Endothelial cell of umbilical vein (primary cell): Measurements from ENCODE around the gene ACBD7.

Experiments
- EZH2 ChIP-seq: IDR thresholded peaks from 2 replicates; pipeline ENCODE4 v1.6.1; 2012; ENCODE audit warnings: borderline replicate concordance, low read depth, mild to moderate bottlenecking, moderate library complexity, low read length, inconsistent platforms; ENCODE audit not compliant: severe bottlenecking
- JUN ChIP-seq: IDR thresholded peaks from 2 replicates; pipeline ENCODE4 v1.6.1; 2011; ENCODE audit warnings: borderline replicate concordance, low read depth; ENCODE audit not compliant: insufficient read length, insufficient read depth
- POLR2A ChIP-seq: IDR thresholded peaks from 2 replicates; pipeline ENCODE4 v1.6.1; 2012; ENCODE audit warnings: low read depth, mild to moderate bottlenecking, control low read depth, low read length
- POLR2AphosphoS5 ChIP-seq: IDR thresholded peaks from 2 replicates; pipeline ENCODE4 v1.6.1; 2012; ENCODE audit warnings: low read depth, mild to moderate bottlenecking, control low read depth, low read length, moderate library complexity; ENCODE audit not compliant: insufficient read depth
- TF ChIP-seq, protein P1 (sequence below), 2 donors: IDR thresholded peaks; 1 replicate in 1 of 2; 2 replicates in 1 of 2; pipeline ENCODE4 v1.5.1; 2011; ENCODE audit warnings: low read length in 2 of 2, mild to moderate bottlenecking in 2 of 2, moderate library complexity in 2 of 2, control low read depth in 1 of 2, inconsistent platforms in 1 of 2, low read depth in 1 of 2; ENCODE audit not compliant: insufficient read depth in 1 of 2; ENCODE audit errors: extremely low read depth in 1 of 2
- TF ChIP-seq, protein P2 (sequence below): IDR thresholded peaks from 2 replicates; pipeline ENCODE4 v1.6.1; 2011; ENCODE audit not compliant: insufficient read depth, insufficient read length

DNA sequence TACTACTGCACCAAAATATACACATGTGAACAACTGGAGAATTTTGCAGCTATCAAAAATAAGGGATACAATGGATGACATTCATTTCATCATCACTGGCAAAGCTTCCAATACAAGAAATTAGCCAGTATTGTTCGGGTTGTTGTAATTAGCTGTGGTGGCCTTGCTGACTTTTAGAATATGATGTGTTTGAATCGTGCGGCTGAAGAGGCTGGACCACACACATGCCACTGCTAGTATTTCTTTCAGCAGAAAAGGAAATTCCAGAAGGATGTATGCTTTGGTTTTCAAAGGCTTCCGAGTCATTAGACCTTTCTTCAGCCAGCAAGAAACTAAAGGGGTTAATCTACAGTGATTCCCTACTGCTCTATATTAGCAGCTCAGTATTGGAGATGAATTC lies 25.2 kb upstream of the ACBD7 start:
- TF ChIP-seq JUN (no peak), POLR2AphosphoS5 (no peak), EZH2 (no peak), POLR2A (no peak)
- TF ChIP-seq, protein P1, sequence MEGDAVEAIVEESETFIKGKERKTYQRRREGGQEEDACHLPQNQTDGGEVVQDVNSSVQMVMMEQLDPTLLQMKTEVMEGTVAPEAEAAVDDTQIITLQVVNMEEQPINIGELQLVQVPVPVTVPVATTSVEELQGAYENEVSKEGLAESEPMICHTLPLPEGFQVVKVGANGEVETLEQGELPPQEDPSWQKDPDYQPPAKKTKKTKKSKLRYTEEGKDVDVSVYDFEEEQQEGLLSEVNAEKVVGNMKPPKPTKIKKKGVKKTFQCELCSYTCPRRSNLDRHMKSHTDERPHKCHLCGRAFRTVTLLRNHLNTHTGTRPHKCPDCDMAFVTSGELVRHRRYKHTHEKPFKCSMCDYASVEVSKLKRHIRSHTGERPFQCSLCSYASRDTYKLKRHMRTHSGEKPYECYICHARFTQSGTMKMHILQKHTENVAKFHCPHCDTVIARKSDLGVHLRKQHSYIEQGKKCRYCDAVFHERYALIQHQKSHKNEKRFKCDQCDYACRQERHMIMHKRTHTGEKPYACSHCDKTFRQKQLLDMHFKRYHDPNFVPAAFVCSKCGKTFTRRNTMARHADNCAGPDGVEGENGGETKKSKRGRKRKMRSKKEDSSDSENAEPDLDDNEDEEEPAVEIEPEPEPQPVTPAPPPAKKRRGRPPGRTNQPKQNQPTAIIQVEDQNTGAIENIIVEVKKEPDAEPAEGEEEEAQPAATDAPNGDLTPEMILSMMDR (IDR thresholded peaks at IDR 0.05; ENCODE audit: extremely low read depth in 1 of 2, insufficient read depth in 1 of 2, low read depth in 1 of 2, low read length in 2 of 2) = no peak
- TF ChIP-seq, protein P2, sequence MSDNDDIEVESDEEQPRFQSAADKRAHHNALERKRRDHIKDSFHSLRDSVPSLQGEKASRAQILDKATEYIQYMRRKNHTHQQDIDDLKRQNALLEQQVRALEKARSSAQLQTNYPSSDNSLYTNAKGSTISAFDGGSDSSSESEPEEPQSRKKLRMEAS = no peak
